WTC11 (cell line): Measurements from ENCODE around the gene SREK1IP1. TPM values are rescaled to one million over a fixed set of nuclear protein-coding genes. Genes with fewer than 3 reads are reported as not detected.

Experiments used
- ATAC-seq: fragments of 200-7000 bp; cut with Tn5 transposase; 2 replicates; pipeline ENCODE4 v1.10.0; 2021; ENCODE audit warnings: mild to moderate bottlenecking, moderate library complexity
- CTCF ChIA-PET: fragments of 300-600 bp; sonication (Branson Sonifier 250); formaldehyde crosslinking; loops from one replicate; lab custom pipeline; 2021; ENCODE audit warnings: antibody characterized with exemption; lab: Charles Lee
- POLR2A ChIA-PET: fragments of 350-600 bp; sonication (Branson Sonifier 250); formaldehyde crosslinking; loops from one replicate; lab custom pipeline; 2021; ENCODE audit warnings: antibody characterized with exemption; lab: Charles Lee
- DNase-seq: peaks from one replicate; pipeline ENCODE4 v3.0.0; 2021; ENCODE audit warnings: low spot score
- H3K27ac Mint-ChIP-seq: 2 replicates; pipeline ENCODE4 v1.8.0; 2021; ENCODE audit warnings: mixed read lengths
- H3K27me3 Mint-ChIP-seq: 2 replicates; pipeline ENCODE4 v1.8.0; 2021; ENCODE audit warnings: low read depth, mild to moderate bottlenecking, moderate library complexity, mixed read lengths
- H3K36me3 Mint-ChIP-seq: 2 replicates; pipeline ENCODE4 v1.8.0; 2021; ENCODE audit warnings: mixed read lengths
- H3K4me1 Mint-ChIP-seq: 2 replicates; pipeline ENCODE4 v1.8.0; 2022; ENCODE audit warnings: mixed read lengths
- H3K4me3 Mint-ChIP-seq: 2 replicates; pipeline ENCODE4 v1.8.0; 2021; ENCODE audit warnings: mild to moderate bottlenecking, moderate library complexity, mixed read lengths
- H3K9me3 Mint-ChIP-seq: 2 replicates; pipeline ENCODE4 v1.8.0; 2021; ENCODE audit warnings: mixed read lengths
- CREM ChIP-seq: sonication (generic); formaldehyde crosslinking; IDR thresholded peaks from 2 replicates; pipeline ENCODE4 v1.8.1; 2022; ENCODE audit warnings: mild to moderate bottlenecking, missing genetic modification reagents, moderate library complexity
- ELF4 ChIP-seq: sonication (generic); formaldehyde crosslinking; IDR thresholded peaks from 2 replicates; pipeline ENCODE4 v1.8.1; 2022; ENCODE audit warnings: low read depth, mild to moderate bottlenecking, moderate library complexity, missing genetic modification reagents
- ESRRA ChIP-seq: sonication (generic); formaldehyde crosslinking; IDR thresholded peaks from 2 replicates; pipeline ENCODE4 v1.8.1; 2022; ENCODE audit warnings: mild to moderate bottlenecking, missing genetic modification reagents, borderline replicate concordance
- GABPB1 ChIP-seq: sonication (generic); formaldehyde crosslinking; IDR thresholded peaks from 2 replicates; pipeline ENCODE4 v1.8.1; 2023; ENCODE audit warnings: mild to moderate bottlenecking, missing genetic modification reagents
- HMGA2 ChIP-seq: fragments of 250-450 bp; sonication (Bioruptor Pico); IDR thresholded peaks from 2 replicates; pipeline ENCODE4 v1.4.0; 2021; ENCODE audit warnings: mild to moderate bottlenecking, moderate library complexity
- IRF2 ChIP-seq: sonication (generic); formaldehyde crosslinking; IDR thresholded peaks from 2 replicates; pipeline ENCODE4 v1.8.0; 2022; ENCODE audit warnings: low read depth, missing genetic modification reagents, borderline replicate concordance
- JUN ChIP-seq: sonication (generic); formaldehyde crosslinking; IDR thresholded peaks from 2 replicates; pipeline ENCODE4 v1.8.0; 2023; ENCODE audit warnings: mild to moderate bottlenecking, missing genetic modification reagents
- OVOL2 ChIP-seq: fragments of 250-450 bp; sonication (Bioruptor Pico); IDR thresholded peaks from 2 replicates; pipeline ENCODE4 v1.9.0; 2021; ENCODE audit warnings: mild to moderate bottlenecking, borderline replicate concordance
- RORB ChIP-seq: fragments of 250-450 bp; sonication (Bioruptor Pico); IDR thresholded peaks from 2 replicates; pipeline ENCODE4 v1.9.0; 2021; ENCODE audit warnings: mild to moderate bottlenecking
- SOX15 ChIP-seq: fragments of 250-450 bp; sonication (Bioruptor Pico); IDR thresholded peaks from 2 replicates; pipeline ENCODE4 v1.9.0; 2021; ENCODE audit warnings: mild to moderate bottlenecking
- TEAD1 ChIP-seq: sonication (generic); formaldehyde crosslinking; IDR thresholded peaks from 2 replicates; pipeline ENCODE4 v1.8.0; 2022; ENCODE audit warnings: mild to moderate bottlenecking, missing genetic modification reagents
- TP53 ChIP-seq: sonication (generic); formaldehyde crosslinking; IDR thresholded peaks from 2 replicates; pipeline ENCODE4 v1.8.1; 2023; ENCODE audit warnings: mild to moderate bottlenecking, missing genetic modification reagents
- ZNF423 ChIP-seq: fragments of 250-450 bp; sonication (Bioruptor Pico); IDR thresholded peaks from 2 replicates; pipeline ENCODE4 v2.1.2; 2022; ENCODE audit warnings: mild to moderate bottlenecking, moderate library complexity
- total RNA-seq: library from RNA; stranded (reverse); gene quantifications from 3 replicates; pipeline ENCODE4 v1.2.3, GENCODE V29; 2021
- TF ChIP-seq, protein P1 (sequence below): sonication (generic); formaldehyde crosslinking; IDR thresholded peaks from 2 replicates; pipeline ENCODE4 v1.8.1; 2022; ENCODE audit warnings: mild to moderate bottlenecking, moderate library complexity, missing genetic modification reagents
- TF ChIP-seq, protein P2 (sequence below): sonication (generic); formaldehyde crosslinking; IDR thresholded peaks from 2 replicates; pipeline ENCODE4 v1.8.1; 2023; ENCODE audit warnings: mild to moderate bottlenecking, missing genetic modification reagents, moderate library complexity
- TF ChIP-seq, protein P3 (sequence below): sonication (generic); formaldehyde crosslinking; conservative IDR thresholded peaks from 2 replicates; pipeline ENCODE4 v1.8.1; 2022; ENCODE audit warnings: mild to moderate bottlenecking, missing genetic modification reagents
- TF ChIP-seq, protein P4 (sequence below): sonication (generic); formaldehyde crosslinking; IDR thresholded peaks from 2 replicates; pipeline ENCODE4 v1.8.0; 2023; ENCODE audit warnings: missing genetic modification reagents, mild to moderate bottlenecking, borderline replicate concordance
- TF ChIP-seq, protein P5 (sequence below): sonication (generic); formaldehyde crosslinking; IDR thresholded peaks from 2 replicates; pipeline ENCODE4 v1.8.1; 2022; ENCODE audit warnings: missing genetic modification reagents, borderline replicate concordance
- TF ChIP-seq, protein P6 (sequence below): sonication (generic); formaldehyde crosslinking; IDR thresholded peaks from 2 replicates; pipeline ENCODE4 v1.8.0; 2022; ENCODE audit warnings: mild to moderate bottlenecking, missing genetic modification reagents
- TF ChIP-seq, protein P7 (sequence below): sonication (generic); formaldehyde crosslinking; IDR thresholded peaks from 2 replicates; pipeline ENCODE4 v1.8.0; 2022; ENCODE audit warnings: mild to moderate bottlenecking, missing genetic modification reagents

SREK1IP1 gene
- total RNA-seq, 1 experiment from 2014 or later: 26.2 TPM

DNA sequence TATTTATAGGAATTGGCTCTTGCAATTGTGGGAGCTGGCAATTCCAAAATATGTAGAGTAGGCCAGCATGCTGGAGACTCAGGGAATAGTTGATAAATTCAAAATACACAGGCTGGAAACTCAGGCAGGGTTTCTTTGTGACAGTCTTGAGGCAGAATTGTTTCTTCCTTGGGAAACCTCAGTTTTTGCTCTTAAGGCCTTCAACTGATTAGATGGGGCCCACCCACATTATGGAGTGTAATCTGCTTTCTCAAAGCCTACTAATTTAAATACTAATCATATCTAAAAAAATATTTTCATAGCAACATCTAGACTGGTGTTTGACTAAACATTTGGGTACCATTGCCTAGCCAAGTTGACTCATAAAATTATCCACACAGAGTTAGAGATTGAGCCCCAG is 27.8 kb upstream of the SREK1IP1 start (continued):
- TF ChIP-seq OVOL2 (CRISPR knock-in tag): no peak
- TF ChIP-seq, protein P1, sequence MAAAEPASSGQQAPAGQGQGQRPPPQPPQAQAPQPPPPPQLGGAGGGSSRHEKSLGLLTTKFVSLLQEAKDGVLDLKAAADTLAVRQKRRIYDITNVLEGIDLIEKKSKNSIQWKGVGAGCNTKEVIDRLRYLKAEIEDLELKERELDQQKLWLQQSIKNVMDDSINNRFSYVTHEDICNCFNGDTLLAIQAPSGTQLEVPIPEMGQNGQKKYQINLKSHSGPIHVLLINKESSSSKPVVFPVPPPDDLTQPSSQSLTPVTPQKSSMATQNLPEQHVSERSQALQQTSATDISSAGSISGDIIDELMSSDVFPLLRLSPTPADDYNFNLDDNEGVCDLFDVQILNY (CRISPR knock-in tag): no peak
- no peak for TF ChIP-seq SOX15
- TF ChIP-seq TP53: no peak
- no peak for TF ChIP-seq RORB (CRISPR knock-in tag)
- no peak for TF ChIP-seq IRF2 (CRISPR knock-in tag)

DNA sequence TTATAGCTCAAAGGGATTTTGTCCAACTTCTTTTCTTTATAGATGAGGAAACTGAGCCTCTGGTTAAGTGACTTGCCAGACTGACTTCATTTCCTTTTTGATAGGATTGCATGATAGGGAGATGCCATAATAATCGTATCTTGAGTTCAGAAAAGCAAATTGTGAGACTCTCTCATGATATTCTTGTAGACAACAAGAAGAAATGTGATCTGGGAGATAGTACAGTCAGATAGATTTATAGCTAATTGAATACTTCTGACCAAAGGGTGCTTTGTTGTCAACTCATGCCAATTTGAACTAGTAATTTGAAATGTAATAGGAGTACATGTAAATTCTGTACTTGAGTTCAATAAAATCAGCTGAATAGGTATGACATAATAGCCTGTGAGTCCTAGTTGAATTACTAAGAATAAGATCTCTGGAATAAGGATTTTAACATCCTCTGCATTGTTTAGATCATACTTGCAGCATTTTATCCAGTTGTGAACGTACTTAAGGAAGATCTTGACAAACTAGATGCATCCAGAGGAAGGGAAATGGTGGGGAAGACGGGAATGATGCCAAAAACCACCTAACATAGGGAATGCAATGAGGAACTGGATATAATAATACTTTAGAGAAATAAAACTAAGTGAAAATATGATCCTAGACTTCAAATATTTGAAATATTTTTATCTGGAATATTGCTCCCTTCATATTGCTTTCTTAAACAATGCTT is 25.7 kb upstream of the SREK1IP1 start:
- Mint-ChIP-seq H3K27me3 (no peaks in the 10 kb centered on the region), H3K9me3 (0 out of 2 replicates have a peak, but pooled peaks cover 3% of the 10 kb centered on the region), H3K27ac (no peak overlapping the region), H3K4me1 (peaks cover 7% of the 10 kb centered on the region), H3K4me3 (no peak overlapping the region), H3K36me3 (peaks cover 16% of the 10 kb centered on the region)
- TF ChIP-seq ESRRA (CRISPR knock-in tag) (no peak), CREM (CRISPR knock-in tag) (no peak), ZNF423 (CRISPR knock-in tag) (no peak), TEAD1 (CRISPR knock-in tag) (no peak), HMGA2 (CRISPR knock-in tag) (no peak)
- TF ChIP-seq, protein P2, sequence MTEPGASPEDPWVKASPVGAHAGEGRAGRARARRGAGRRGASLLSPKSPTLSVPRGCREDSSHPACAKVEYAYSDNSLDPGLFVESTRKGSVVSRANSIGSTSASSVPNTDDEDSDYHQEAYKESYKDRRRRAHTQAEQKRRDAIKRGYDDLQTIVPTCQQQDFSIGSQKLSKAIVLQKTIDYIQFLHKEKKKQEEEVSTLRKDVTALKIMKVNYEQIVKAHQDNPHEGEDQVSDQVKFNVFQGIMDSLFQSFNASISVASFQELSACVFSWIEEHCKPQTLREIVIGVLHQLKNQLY (CRISPR knock-in tag): no peak
- DNase-seq (no peak), ATAC-seq (no peak)
- CTCF ChIA-PET: no interaction called here
- POLR2A ChIA-PET: no interaction called here

DNA sequence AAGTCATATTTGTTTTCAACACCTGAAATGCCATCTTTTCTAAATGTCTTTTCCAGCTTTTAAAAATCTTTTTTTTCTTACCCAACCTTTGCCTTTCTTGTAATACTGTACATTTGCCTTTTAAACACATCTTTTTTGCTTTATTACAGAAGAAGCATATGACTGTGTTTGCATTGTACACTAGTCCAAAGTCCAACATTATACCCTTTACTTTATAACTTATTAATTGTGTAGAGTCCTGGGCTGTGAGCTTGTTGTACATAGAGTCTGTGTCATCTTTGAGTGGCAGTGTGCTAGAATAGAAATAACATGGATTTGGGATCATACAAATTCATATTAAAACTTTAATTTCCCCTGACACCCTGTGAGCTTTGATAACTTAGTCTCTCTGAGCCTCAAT is 24.0 kb upstream of the SREK1IP1 start:
- peaks cover 14% of the 10 kb centered on the region for H3K36me3 Mint-ChIP-seq
- DNase-seq (no peak), ATAC-seq (no peak)
- no peak for TF ChIP-seq ELF4 (CRISPR knock-in tag)
- TF ChIP-seq, protein P3, sequence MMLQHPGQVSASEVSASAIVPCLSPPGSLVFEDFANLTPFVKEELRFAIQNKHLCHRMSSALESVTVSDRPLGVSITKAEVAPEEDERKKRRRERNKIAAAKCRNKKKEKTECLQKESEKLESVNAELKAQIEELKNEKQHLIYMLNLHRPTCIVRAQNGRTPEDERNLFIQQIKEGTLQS (CRISPR knock-in tag): no peak
- H3K9me3 Mint-ChIP-seq: 0 out of 2 replicates have a peak, but pooled peaks cover 3% of the 10 kb centered on the region
- H3K27ac Mint-ChIP-seq: no peak overlapping the region
- POLR2A ChIA-PET: no interaction called here
- H3K4me3 Mint-ChIP-seq: no peak overlapping the region
- no peaks in the 10 kb centered on the region for H3K4me1 Mint-ChIP-seq
- no peaks in the 10 kb centered on the region for H3K27me3 Mint-ChIP-seq
- CTCF ChIA-PET: interaction anchor here (0.9 kb wide), 1 partner anchor 18 kb away, joined by 3 read pairs; no protein-coding TSS in a partner anchor

DNA sequence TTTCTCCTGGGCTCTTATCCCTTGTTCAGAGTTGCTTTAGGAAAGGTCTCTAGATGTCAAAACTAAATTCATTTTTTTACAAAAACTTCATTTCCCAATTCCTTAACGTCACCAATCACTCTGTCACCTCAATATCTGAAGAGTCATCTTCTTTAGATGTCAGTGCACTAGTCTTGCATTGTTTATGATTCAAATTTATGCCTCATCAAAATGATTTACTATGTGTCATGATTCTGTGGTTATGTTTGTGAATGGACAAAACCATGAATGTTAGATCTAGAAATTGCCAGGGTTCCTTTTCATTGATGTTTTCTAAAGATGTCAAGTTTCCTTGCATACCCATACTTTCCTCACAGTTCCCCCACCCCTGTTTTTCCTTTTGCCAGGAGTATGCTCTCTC is 21.7 kb upstream of the SREK1IP1 start:
- DNase-seq (no peak), ATAC-seq (no peak)
- Mint-ChIP-seq H3K27me3 (no peaks in the 10 kb centered on the region), H3K4me3 (no peak overlapping the region), H3K9me3 (no peaks in the 10 kb centered on the region), H3K27ac (no peak overlapping the region), H3K36me3 (peaks cover 18% of the 10 kb centered on the region), H3K4me1 (no peaks in the 10 kb centered on the region)
- ChIA-PET POLR2A (no interaction called here), CTCF (no interaction called here)
- TF ChIP-seq GABPB1 (CRISPR knock-in tag) (no peak), JUN (CRISPR knock-in tag) (no peak), ZNF423 (CRISPR knock-in tag) (no peak)
- TF ChIP-seq, protein P4, sequence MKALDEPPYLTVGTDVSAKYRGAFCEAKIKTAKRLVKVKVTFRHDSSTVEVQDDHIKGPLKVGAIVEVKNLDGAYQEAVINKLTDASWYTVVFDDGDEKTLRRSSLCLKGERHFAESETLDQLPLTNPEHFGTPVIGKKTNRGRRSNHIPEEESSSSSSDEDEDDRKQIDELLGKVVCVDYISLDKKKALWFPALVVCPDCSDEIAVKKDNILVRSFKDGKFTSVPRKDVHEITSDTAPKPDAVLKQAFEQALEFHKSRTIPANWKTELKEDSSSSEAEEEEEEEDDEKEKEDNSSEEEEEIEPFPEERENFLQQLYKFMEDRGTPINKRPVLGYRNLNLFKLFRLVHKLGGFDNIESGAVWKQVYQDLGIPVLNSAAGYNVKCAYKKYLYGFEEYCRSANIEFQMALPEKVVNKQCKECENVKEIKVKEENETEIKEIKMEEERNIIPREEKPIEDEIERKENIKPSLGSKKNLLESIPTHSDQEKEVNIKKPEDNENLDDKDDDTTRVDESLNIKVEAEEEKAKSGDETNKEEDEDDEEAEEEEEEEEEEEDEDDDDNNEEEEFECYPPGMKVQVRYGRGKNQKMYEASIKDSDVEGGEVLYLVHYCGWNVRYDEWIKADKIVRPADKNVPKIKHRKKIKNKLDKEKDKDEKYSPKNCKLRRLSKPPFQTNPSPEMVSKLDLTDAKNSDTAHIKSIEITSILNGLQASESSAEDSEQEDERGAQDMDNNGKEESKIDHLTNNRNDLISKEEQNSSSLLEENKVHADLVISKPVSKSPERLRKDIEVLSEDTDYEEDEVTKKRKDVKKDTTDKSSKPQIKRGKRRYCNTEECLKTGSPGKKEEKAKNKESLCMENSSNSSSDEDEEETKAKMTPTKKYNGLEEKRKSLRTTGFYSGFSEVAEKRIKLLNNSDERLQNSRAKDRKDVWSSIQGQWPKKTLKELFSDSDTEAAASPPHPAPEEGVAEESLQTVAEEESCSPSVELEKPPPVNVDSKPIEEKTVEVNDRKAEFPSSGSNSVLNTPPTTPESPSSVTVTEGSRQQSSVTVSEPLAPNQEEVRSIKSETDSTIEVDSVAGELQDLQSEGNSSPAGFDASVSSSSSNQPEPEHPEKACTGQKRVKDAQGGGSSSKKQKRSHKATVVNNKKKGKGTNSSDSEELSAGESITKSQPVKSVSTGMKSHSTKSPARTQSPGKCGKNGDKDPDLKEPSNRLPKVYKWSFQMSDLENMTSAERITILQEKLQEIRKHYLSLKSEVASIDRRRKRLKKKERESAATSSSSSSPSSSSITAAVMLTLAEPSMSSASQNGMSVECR: no peak
- TF ChIP-seq, protein P5, sequence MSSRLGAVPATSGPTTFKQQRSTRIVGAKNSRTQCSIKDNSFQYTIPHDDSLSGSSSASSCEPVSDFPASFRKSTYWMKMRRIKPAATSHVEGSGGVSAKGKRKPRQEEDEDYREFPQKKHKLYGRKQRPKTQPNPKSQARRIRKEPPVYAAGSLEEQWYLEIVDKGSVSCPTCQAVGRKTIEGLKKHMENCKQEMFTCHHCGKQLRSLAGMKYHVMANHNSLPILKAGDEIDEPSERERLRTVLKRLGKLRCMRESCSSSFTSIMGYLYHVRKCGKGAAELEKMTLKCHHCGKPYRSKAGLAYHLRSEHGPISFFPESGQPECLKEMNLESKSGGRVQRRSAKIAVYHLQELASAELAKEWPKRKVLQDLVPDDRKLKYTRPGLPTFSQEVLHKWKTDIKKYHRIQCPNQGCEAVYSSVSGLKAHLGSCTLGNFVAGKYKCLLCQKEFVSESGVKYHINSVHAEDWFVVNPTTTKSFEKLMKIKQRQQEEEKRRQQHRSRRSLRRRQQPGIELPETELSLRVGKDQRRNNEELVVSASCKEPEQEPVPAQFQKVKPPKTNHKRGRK (CRISPR knock-in tag): no peak
- TF ChIP-seq, protein P6, sequence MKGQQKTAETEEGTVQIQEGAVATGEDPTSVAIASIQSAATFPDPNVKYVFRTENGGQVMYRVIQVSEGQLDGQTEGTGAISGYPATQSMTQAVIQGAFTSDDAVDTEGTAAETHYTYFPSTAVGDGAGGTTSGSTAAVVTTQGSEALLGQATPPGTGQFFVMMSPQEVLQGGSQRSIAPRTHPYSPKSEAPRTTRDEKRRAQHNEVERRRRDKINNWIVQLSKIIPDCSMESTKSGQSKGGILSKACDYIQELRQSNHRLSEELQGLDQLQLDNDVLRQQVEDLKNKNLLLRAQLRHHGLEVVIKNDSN (CRISPR knock-in tag): no peak
- TF ChIP-seq, protein P7, sequence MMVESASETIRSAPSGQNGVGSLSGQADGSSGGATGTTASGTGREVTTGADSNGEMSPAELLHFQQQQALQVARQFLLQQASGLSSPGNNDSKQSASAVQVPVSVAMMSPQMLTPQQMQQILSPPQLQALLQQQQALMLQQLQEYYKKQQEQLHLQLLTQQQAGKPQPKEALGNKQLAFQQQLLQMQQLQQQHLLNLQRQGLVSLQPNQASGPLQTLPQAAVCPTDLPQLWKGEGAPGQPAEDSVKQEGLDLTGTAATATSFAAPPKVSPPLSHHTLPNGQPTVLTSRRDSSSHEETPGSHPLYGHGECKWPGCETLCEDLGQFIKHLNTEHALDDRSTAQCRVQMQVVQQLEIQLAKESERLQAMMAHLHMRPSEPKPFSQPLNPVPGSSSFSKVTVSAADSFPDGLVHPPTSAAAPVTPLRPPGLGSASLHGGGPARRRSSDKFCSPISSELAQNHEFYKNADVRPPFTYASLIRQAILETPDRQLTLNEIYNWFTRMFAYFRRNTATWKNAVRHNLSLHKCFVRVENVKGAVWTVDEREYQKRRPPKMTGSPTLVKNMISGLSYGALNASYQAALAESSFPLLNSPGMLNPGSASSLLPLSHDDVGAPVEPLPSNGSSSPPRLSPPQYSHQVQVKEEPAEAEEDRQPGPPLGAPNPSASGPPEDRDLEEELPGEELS (CRISPR knock-in tag): no peak
